ENCODE data around the gene AGRP. TPM values are rescaled to one million over a fixed set of nuclear protein-coding genes. Genes with fewer than 3 reads are reported as not detected.

The AGRP gene
- total and polyA plus RNA-seq, 2 of the 4 experiments (the other 2 are of a cell fraction): not detected

GRCh38 chr16:67451061-67451703 is 32.2 kb downstream of the AGRP start:
- ChIA-PET CTCF (no interaction called here), POLR2A (ENCODE audit: unreplicated experiment) (no interaction called here)
- Histone ChIP-seq H2BK15ac (ENCODE audit: low read depth, low read length) (no peak overlapping the region), H3K36me3 (ENCODE audit: control insufficient read depth, insufficient read depth, low read length) (peaks cover 17% of the 10 kb centered on the region; the same call in 1 of the 2 replicates), H4K91ac (ENCODE audit: insufficient read depth, low read depth, low read length) (no peak overlapping the region), H2AFZ (replicated peaks; ENCODE audit: low read length, poor library complexity) (no peak overlapping the region), H4K8ac (ENCODE audit: low read depth in 2 of 2, low read length in 2 of 2) (no peak overlapping the region), H3K4me1 (ENCODE audit: control insufficient read depth, insufficient read depth, low read length) (peaks cover 23% of the 10 kb centered on the region), H2BK5ac (ENCODE audit: low read depth, low read length, poor library complexity, severe bottlenecking) (no peak overlapping the region), H3K56ac (ENCODE audit: extremely low read depth, insufficient read depth, low read length) (no peak overlapping the region), H3K9me3 (ENCODE audit: control insufficient read depth, insufficient read depth, low read length) (no peaks in the 10 kb centered on the region), H2AK5ac (ENCODE audit: low read depth, low read length) (no peak overlapping the region), H3K4ac (ENCODE audit: low read depth, low read length) (no peak overlapping the region), H2BK120ac (ENCODE audit: low read depth, low read length) (no peak overlapping the region), H3K14ac (replicated peaks; ENCODE audit: low read depth, low read length) (no peak overlapping the region), H2AK9ac (replicated peaks; ENCODE audit: low read depth, low read length, poor library complexity) (no peak overlapping the region), H3K4me3 (ENCODE audit: insufficient read depth, low read depth, low read length) (no peak overlapping the region), H2BK20ac (ENCODE audit: low read depth, low read length) (no peak overlapping the region), H3K27me3 (ENCODE audit: control insufficient read depth, insufficient read depth, low read length) (no peaks in the 10 kb centered on the region), H3K23ac (ENCODE audit: low read depth, low read length) (no peak overlapping the region), H3K9me1 (ENCODE audit: insufficient read depth, low read length) (peaks cover 11% of the 10 kb centered on the region; the same call in 1 of the 2 replicates), H3K4me2 (ENCODE audit: low read depth, low read length) (no peak overlapping the region), H3K27ac (ENCODE audit: insufficient read depth, low read length) (no peak overlapping the region), H3K9ac (ENCODE audit: low read depth, low read length) (no peak overlapping the region), H3K79me1 (ENCODE audit: low read depth in 1 of 2, low read length in 2 of 2) (peaks cover 11 to 51% of the 10 kb centered on the region in 2 experiments), H4K20me1 (ENCODE audit: insufficient read depth, low read length) (peaks cover 58% of the 10 kb centered on the region), H4K5ac (ENCODE audit: low read depth, low read length) (no peak overlapping the region), H3K18ac (ENCODE audit: low read depth, low read length) (no peak overlapping the region)
- WGBS, 2 experiments (ENCODE audit: extremely low coverage in 2 of 2, insufficient read length in 1 of 2): 100% methylated on average over 1 of the region's 12 CpGs; no CpG with 5 or more reads in 1 of the 2 experiments
- ATAC-seq (ENCODE audit: low read depth): no peak
- intact Hi-C loops (cut with micrococcal nuclease): no loop called here
- dilution Hi-C loops (cut with HindIII; ENCODE audit: low sequenced_read_pairs, unreplicated experiment): no loop called here
- TF ChIP-seq MXI1 (IDR thresholded peaks at IDR 0.05; ENCODE audit: borderline replicate concordance, low read depth, low read length): no peak
- TF ChIP-seq CEBPB (IDR thresholded peaks at IDR 0.05; ENCODE audit: low read depth, low read length): no peak
- no peak for TF ChIP-seq BHLHE40 (IDR thresholded peaks at IDR 0.05; ENCODE audit: low read depth, low read length)
- TF ChIP-seq SMC3 (IDR thresholded peaks at IDR 0.05; ENCODE audit: low read depth, low read length): no peak
- no peak for TF ChIP-seq CHD1 (IDR thresholded peaks at IDR 0.05; ENCODE audit: low read depth, low read length)
- no peak for TF ChIP-seq NFE2L2 (IDR thresholded peaks at IDR 0.05; ENCODE audit: low read depth, low read length)
- TF ChIP-seq, protein P1, sequence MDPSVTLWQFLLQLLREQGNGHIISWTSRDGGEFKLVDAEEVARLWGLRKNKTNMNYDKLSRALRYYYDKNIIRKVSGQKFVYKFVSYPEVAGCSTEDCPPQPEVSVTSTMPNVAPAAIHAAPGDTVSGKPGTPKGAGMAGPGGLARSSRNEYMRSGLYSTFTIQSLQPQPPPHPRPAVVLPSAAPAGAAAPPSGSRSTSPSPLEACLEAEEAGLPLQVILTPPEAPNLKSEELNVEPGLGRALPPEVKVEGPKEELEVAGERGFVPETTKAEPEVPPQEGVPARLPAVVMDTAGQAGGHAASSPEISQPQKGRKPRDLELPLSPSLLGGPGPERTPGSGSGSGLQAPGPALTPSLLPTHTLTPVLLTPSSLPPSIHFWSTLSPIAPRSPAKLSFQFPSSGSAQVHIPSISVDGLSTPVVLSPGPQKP (IDR thresholded peaks at IDR 0.05; ENCODE audit: borderline replicate concordance, low read depth, low read length): no peak
- TF ChIP-seq MAZ (IDR thresholded peaks at IDR 0.05; ENCODE audit: borderline replicate concordance, low read depth, low read length): no peak
- TF ChIP-seq RCOR1 (IDR thresholded peaks at IDR 0.05; ENCODE audit: insufficient replicate concordance, low read length): no peak
- TF ChIP-seq, protein P2, sequence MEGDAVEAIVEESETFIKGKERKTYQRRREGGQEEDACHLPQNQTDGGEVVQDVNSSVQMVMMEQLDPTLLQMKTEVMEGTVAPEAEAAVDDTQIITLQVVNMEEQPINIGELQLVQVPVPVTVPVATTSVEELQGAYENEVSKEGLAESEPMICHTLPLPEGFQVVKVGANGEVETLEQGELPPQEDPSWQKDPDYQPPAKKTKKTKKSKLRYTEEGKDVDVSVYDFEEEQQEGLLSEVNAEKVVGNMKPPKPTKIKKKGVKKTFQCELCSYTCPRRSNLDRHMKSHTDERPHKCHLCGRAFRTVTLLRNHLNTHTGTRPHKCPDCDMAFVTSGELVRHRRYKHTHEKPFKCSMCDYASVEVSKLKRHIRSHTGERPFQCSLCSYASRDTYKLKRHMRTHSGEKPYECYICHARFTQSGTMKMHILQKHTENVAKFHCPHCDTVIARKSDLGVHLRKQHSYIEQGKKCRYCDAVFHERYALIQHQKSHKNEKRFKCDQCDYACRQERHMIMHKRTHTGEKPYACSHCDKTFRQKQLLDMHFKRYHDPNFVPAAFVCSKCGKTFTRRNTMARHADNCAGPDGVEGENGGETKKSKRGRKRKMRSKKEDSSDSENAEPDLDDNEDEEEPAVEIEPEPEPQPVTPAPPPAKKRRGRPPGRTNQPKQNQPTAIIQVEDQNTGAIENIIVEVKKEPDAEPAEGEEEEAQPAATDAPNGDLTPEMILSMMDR (conservative IDR thresholded peaks at IDR 0.05; ENCODE audit: low read depth, low read length): no peak
- no peak for TF ChIP-seq USF2 (IDR thresholded peaks at IDR 0.05; ENCODE audit: low read depth, low read length)
- no peak for TF ChIP-seq MAFK (IDR thresholded peaks at IDR 0.05; ENCODE audit: low read depth, low read length)
- no peak for TF ChIP-seq POLR2A (IDR thresholded peaks at IDR 0.05; ENCODE audit: low read depth, low read length)
- no peak for TF ChIP-seq FOS (IDR thresholded peaks at IDR 0.05; ENCODE audit: low read depth, low read length)
- TF ChIP-seq RFX5 (IDR thresholded peaks at IDR 0.05; ENCODE audit: low read depth, low read length): no peak
- no peak for TF ChIP-seq RAD21 (IDR thresholded peaks at IDR 0.05; ENCODE audit: low read length)
- in situ Hi-C loops (cut with MboI; ENCODE audit: low sequenced_read_pairs): loop anchor here (10.0 kb wide), 2 partner anchors 196 to 486 kb away; partner anchors contain the start of gene CES3
- no peak for DNase-seq
- no TSS peak for BruUV-seq (replicated peaks)
